HG03457 (cell line): ENCODE results near the gene TM4SF1.

Source experiments
- ATAC-seq: cut with Tn5 transposase; IDR thresholded peaks from one replicate; pipeline ENCODE4 v1.9.1; 2021; ENCODE audit warnings: moderate number of reproducible peaks; ENCODE audit not compliant: unreplicated experiment

Gene TM4SF1, protein sequence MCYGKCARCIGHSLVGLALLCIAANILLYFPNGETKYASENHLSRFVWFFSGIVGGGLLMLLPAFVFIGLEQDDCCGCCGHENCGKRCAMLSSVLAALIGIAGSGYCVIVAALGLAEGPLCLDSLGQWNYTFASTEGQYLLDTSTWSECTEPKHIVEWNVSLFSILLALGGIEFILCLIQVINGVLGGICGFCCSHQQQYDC

DNA sequence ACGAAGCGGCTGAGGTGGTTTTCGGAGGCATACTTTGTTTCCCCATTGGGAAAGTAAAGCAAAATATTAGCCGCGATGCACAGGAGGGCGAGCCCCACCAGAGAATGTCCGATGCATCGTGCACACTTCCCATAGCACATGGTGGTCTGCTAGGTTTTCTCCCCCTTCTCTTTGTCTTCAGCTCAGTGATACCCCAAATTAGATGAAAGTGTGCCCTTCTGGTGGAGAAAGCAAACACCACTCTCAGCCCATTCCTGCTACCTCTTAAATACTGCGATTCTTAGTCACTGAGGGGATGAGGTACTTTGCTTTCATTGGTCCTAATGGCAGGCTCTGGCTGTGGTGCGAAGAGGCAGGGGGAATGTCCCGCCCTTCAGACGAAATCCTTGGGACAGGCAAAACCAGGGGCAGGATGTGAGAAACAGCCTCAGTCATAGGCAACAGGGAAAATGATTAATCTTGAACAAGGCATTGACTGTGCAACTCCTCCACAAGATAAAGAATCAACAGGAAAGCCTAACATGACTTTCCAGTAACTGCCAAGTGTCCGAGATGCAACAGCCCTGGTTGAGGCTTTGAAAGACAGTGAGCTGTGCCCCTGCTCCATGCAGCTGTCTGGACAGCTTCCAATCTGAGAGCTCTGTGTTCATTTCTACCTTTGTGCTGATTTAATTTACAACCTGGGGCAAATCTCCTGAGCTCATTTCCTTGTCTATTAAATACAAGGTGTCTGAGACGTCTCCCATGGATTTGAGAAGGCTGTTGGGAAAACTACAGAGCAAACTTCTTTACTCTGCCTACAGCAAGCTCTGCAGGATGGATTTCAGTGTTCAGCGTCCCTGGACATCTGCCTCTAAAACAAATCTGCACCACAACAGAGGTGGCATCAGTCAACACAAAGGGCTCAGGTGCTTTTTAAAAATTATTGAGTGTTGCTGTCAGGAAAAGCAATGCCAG lies at the start of gene TM4SF1:
Gene TM4SF1 (minus strand): TSS at position 242 of the 957 bp plus-strand sequence. CDS start 102 bp downstream, at position 140.
- ATAC-seq = no peak

DNA sequence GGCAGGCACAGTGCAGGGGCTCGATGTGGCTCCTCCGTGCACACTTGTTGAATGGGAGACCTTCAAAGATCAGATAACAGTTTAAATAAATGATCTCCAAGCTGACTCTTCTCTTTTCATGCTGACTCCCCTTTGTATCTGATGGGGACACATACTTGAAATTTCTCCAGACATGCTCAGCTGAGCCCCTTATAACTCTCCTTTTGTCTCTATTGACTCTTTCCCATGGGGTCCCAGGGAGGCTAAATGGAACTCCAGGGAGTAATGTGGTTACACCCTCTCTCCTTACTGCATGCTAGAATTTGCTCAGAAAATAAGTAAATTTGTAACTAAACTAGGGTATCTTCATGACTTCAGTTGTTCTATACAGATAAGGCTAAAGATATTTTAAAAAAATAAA lies 48.9 kb upstream of the TM4SF1 start:
- no peak for ATAC-seq

DNA sequence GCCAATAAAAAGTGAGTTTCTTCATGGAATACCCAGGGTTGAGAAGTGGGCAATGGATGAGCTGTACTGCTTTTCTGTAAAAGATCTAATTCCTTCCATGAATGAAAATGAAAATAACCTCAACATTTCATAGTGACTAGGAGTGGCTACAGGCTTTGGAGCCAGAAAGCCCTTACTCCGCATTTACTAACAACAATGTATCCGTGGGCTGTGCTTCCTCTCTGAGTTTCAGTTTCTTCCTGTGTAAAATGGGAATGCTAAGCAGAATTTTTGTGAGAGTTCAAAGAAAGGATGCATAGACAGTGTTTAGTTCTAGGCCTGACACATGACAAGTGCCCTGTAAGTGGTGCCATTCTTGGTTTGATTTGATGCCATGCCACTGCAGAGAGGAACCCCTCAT lies 47.5 kb upstream of the TM4SF1 start:
- no peak for ATAC-seq

DNA sequence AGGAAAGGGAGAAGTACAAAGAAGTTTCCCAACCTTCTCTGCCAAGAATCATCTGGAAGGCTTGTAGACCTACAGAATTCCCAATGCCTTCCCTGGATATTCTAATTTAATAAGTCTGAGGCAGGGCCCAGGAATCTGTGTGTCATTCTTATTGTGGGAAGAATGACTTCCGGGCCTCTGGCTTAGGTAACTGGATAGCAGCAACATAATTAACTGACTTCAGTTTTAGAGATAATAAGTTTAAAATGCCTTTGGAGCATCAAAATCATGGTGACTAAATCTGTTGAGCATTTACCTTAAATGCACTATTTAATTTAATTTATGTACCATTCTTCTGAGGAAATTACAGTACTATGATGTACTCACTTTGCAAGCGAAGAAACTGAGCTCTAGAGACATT lies 44.3 kb upstream of the TM4SF1 start:
- ATAC-seq = no peak

DNA sequence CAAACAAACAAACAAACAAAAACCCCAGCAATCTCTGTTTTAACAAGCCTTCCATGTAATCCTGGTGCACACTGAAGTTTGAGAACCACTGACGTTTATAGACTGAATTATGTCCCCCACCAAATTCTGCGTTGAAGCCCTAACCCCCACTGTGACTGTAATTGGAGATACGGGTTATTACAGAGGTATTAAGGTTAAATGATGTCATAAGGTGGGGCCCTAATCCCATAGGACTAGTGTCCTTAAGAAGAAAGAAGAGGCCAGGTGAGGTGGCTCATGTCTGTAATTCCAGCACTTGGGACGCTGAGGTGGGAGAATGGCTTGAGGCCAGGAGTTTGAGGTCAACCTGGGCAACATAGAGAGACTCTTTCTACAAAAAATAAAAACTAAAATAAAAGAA lies 42.4 kb upstream of the TM4SF1 start:
- no peak for ATAC-seq

DNA sequence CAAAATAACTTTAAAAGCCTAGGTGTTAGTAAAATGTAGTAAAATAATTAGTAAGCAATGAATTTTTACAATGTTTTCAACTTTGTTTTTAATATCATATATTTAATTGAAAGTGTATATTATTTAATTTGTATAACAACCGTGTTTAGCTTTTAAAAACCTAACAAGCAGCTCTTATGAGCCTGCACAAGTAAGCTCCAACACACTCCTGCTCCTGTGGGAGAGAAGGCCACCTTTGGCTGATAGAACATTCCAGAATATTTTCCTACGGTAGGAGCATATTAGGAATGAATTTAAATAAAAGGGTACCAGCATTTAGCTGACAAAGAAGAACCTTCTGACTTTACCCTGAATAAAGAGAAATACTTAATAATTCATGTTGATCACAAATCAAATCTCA lies 40.3 kb upstream of the TM4SF1 start:
- no peak for ATAC-seq

DNA sequence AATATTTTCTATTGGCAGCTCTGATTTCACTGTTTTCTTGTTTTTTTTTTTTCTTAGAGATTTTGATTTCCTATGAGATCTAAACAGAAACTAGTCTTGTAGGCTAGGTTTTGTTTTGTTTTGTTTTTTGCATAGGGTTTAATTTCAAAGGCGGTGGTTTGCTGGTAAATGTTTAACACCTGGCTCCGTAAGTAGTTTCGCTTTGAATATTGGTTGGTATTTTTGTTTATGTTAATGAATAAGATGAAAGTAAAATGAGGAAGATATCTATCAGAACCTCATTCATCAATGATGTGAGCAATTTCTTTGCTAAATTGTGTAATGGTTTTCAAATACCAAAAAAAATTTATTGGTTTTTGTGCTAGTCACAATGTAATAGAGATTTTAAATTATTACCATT lies 39.7 kb upstream of the TM4SF1 start:
- ATAC-seq = peak; percentile 78

DNA sequence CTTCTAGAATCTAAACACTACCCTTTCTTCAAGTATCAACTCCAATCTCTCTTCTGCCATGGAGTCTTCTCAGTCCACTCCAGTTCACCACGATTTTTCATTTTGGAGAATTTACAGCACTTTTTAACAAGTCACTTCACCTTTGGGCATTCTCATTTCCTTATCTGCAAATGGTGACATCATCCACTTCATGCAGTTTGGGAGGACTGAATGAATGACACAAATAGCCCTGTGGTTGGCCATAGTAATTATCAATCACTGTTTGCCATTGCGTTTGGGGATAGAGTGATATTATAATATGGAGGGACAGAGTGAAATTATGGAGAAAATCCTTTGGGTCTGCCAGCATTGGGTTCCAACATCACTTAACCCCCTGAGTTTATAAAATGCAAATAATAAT lies 38.0 kb upstream of the TM4SF1 start:
- peak; percentile 59 for ATAC-seq

DNA sequence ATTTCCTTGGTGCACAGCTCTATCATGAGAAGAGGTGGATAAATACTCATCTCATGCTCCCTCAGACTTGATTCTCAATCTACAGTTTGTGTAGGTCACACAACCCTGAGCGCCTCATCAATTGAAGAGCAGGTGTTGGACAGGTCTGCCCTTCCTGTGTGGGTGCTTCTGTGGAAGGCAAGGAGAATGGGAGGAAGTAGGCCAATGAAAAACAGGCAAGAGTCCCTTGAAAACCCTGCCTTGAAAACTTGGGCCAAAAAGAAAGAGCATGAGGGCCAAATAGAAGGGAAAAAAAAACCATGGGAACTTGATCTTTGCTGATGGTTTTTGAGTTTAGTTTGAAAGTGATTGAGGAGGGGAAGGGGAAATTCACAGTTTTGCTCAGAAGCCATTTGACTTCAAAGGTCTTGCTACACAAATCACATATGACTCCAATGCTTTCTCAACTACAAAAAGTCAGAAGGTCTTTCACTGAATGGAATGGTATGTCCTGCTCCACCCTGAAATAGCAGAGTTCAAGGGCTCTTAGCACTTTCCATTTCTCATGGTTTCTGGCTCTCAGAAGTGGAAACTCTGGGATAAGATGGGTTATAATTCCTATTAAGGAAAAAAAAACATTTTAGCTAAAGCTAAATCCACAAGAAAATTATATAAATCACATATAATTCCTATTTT lies 37.2 kb upstream of the TM4SF1 start:
- ATAC-seq = no peak

DNA sequence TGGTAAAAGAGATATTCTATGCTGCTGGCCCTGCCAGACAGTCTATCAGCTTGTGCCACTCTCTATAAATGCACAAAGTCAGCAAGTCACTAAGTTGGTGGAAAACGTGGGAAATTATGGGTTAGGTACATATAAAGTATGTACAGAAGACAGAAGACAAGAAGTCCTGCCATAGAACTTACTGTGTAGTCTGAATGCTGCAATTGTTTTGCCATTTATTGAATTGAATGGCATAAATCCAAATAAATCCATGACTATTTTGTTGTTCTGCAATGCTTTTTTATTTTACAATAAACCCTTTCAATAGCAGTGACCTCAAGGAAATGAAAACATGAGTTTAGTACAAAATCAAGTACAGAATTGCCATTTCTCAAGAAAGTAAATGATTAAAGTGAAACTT lies 34.1 kb upstream of the TM4SF1 start:
- ATAC-seq = no peak

DNA sequence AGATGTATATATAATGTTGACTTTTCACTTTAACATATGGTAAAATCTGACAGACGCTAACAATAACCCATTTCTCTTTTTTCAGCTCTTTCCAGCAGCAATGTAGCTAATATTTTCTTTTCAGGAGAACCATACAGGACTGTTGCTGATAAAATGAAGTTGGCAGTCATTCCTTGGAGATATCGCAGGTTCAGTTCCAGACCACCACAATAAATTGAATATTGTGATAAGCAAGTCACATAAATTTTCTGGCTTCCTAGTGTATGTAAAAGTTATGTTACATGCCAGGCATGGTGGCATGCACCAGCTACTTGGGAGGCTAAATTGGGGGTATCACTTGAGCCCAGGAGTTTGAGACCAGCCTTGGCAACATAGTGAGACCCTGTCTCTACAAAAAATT lies 31.9 kb upstream of the TM4SF1 start:
- no peak for ATAC-seq

DNA sequence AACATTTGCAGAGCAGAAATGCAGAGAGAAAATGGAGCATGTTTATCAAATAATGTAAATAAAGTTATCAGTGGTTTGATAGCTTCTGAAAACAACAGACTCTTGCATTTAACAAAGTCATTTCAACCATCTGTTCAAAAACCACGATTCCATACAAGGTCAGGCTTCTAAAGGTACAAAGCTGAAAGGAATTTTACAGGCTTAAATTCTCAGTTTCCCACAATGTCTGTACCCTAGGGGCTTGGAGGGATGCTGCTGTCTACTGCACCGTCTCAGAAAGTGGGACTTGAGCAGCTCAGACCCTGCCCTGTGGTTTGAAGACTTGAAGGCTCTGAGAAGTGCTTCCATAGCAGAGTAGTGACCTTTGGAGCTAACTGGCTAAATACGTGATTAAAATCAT lies 30.4 kb upstream of the TM4SF1 start:
- no peak for ATAC-seq

DNA sequence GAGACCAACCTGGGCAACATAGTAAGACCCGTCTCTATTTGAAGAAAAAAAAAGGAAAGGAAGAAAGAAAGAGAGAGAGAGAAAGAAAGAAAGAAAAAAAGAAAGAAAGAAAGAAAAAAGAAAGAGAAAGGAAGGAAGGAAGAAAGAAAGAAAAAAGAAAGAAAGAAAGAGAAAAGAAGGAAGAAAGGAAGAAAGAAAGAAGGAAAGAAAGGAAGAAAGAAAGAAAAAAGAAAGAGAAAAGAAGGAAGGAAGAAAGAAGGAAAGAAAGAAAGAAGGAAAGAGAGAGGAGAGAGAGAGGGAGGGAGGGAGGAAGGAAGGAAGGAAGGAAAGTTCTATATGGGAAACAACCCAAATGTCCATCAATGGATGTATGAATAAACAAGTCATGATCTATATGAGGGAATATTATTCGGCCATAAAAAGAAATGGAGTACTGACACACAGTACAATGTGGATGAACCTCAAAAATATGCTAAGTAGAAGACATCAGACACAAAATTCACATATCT lies 28.8 kb upstream of the TM4SF1 start:
- no peak for ATAC-seq

DNA sequence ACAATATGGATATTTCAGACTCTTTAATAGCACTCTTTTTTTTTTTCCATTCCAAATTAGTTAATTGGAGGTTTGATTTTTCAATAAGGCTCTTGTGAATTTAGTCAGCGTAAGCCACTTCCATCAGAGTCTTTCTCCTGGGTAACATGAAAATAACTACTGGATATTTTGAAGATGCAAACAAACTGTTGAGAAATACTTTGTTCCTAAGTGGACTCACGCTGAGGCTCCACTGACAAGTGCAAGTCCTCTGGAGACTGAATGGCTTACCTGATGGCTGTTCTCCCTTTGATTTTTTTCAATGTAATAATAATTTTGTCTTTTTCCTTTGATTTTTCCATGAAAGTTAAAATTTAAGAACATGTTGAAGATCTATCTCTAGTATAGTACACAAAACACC lies 26.0 kb upstream of the TM4SF1 start:
- no peak for ATAC-seq

DNA sequence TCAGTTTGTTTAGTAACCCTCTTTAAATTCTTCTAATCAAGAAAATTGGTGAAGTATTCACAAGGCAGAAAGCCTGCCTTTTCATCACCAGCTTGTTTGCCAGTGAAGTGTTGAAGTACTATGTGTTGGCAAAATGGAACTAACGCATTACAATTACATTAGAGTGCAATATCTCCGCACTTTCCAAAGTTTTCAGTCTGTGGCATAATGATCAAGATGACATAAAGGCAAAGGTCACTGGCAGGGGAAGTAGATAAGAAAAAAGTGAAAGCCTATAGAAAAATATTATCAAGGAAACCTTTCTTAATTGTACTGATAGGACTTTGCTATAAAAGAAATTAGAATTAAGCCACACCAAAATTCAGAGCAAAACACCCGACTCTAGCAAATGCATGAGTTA lies 25.0 kb upstream of the TM4SF1 start:
- ATAC-seq = no peak

DNA sequence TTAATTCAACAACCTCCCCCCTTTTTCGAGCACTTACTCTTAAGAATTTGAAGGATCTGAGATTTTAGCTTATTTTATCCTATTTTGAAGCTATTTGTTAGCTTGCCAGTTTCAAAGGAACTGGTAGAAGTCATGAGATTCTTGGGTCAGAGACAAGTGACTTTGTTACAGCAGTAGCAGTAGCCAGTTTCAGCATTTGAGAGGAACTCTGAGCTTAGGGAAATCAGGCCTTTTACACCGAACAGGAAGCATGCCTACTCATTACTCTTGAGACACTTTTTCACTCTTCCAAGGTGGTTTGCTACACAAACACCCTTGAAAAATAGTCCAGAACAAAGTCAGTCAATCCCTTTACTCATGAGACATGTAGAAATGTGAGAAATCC lies 24.5 kb upstream of the TM4SF1 start:
- ATAC-seq = no peak

DNA sequence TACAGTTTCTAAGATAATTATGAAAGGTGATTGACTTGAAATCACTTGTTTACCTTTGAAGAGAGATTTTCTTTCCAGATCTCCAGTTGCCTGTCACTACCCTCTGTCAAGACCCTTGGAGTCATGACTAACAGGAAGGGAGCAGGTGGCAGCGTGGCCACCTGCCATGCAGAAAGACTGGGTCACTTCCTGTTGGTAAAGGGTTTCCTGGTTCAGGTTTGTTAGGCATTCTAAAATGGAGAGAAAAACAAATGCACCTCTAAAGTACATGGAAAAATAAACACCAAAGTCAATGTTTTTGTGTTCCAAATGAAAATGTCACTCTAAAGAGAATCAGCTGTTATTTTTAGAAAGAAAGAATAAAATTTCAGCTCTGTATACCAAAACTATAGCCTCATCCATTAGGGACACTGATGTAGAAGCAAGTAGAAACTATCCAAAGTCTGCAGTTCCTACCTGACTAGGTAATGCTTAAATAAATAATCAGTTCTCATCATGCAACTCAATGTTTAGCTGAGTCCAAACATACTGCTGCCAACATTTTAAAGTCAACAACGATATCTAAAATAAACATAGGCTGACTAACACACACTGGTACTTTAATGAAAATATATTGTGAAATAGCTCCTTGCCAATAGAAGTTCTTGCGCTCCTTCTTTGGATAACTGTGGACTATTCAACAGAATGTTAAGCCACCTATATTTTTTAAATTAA lies 23.9 kb upstream of the TM4SF1 start:
- ATAC-seq = no peak

DNA sequence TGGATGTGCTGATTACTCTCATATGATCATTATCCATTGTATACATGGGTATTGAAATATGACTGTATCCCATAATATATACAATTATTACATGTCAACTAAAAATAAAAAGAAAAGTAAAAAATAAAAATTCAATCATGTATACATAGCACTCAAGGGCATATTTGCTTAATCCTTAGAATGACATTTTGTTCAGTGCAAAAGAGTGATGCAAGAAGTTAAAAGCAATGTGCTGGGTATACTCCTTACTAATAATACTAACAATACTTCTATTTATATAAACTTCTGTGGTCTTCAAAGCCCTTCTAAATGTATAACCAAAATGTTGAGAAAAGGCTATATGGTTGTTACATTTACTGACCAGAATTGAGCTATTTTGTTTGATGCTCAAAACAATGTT lies 23.2 kb upstream of the TM4SF1 start:
- no peak for ATAC-seq

DNA sequence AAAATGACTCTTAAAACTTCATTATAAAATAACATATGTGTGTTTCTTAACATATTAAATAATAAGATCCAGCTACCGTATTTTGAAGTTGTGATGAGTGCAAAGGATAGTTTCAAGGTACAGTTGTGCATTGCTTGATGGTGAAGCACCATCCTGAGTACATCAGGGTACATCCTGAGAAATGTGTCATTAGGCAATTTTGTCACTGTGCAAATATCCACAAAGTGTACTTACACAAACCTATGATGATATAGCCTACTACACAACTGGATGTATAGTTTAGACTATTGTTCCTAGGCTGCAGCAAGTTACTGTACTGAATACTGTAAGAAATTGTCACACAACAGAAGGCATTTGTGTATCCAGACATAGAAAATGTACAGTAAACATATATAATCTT lies 20.8 kb upstream of the TM4SF1 start:
- ATAC-seq = no peak

DNA sequence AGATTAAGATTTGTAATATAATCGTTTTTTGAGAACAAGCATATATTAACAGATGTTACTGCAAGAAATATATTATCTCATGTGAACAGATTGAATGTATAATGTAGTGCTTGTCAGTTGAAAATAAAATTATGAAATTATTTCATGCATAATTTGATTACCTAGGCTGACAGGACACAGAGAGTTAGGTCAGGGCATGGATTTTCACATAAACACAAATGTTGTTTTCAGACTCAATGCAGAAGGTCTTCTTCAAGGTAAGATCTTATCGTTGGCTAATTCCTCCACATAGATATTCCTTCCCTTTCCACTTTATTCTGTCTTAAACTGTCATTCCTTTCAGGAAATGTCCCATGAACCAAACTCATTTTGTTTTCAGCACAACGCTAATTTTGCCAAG lies 20.1 kb upstream of the TM4SF1 start:
- no peak for ATAC-seq

DNA sequence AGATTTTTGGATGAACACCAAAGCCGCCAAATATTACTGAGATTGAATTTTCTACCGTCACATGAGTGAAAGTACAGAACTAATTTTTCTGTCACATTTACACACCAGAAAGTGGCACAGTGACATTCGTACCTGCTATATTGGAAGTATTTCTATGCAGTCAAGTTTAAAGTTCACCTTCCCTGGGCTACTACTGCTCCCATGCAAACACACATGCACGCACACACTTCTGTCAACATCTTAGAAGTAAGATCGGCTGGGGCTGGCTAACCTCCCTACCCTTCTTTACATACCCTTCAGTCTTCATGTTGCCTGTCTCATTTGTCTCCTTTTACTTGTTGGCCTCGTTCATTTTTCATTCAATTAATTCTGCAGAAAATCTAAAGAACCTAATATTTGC lies 19.0 kb upstream of the TM4SF1 start:
- no peak for ATAC-seq
